ENCODE data around the gene ANKRD55.

DNA sequence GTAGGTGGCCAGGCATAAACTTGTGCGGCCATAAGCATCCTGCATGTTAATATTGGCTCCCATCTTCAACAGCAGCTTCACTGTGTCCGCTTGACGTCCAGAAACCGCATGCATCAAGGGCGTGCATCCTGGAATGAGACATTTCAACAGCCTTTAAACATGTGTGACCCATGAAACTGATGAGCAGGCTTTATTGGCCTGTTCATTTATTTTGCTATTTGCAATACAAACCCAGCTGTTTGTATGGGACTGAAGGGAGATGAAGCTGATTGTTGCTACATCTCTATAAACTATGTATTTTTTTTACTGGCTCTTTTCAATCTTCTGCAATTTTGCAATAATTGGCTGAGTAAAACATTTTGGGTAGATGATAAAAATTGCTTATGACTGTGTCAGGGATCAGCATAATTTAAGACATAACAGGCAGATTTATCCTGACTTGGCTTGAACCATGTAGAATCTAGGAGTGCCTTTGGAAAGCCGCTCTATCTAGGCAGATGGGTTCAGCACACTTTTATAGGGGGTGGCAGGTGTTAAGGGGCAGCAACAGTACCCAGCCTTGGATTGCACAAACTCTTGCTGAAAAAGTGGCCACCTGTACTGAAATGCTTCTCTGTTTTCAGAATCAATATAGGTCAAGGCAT is 56.9 kb downstream of the ANKRD55 start:
- TF ChIP-seq POLR2A (IDR thresholded peaks at IDR 0.05): no peak
- TF ChIP-seq, protein P1, sequence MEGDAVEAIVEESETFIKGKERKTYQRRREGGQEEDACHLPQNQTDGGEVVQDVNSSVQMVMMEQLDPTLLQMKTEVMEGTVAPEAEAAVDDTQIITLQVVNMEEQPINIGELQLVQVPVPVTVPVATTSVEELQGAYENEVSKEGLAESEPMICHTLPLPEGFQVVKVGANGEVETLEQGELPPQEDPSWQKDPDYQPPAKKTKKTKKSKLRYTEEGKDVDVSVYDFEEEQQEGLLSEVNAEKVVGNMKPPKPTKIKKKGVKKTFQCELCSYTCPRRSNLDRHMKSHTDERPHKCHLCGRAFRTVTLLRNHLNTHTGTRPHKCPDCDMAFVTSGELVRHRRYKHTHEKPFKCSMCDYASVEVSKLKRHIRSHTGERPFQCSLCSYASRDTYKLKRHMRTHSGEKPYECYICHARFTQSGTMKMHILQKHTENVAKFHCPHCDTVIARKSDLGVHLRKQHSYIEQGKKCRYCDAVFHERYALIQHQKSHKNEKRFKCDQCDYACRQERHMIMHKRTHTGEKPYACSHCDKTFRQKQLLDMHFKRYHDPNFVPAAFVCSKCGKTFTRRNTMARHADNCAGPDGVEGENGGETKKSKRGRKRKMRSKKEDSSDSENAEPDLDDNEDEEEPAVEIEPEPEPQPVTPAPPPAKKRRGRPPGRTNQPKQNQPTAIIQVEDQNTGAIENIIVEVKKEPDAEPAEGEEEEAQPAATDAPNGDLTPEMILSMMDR (IDR thresholded peaks at IDR 0.05): no peak
